Panc1 (cell line): ENCODE data around the gene WNT3. TPM values are rescaled to one million over a fixed set of nuclear protein-coding genes. Genes with fewer than 3 reads are reported as not detected.

Source experiments
- ATAC-seq: fragments of 200-7000 bp; cut with Tn5 transposase; 2 replicates; pipeline ENCODE4 v1.9.1; 2020; ENCODE audit warnings: mild to moderate bottlenecking, moderate library complexity
- BruUV-seq: library from RNA; stranded (reverse); fragments of 400-500 nt; replicated peaks from 2 replicates; lab custom pipeline; 2021; lab: Mats Ljungman, UMichigan
- CTCF ChIA-PET: fragments of 300-600 bp; sonication (Branson Sonifier 250); formaldehyde crosslinking; loops from one replicate; lab custom pipeline; 2022; ENCODE audit warnings: antibody characterized with exemption; lab: Charles Lee
- POLR2A ChIA-PET: fragments of 300-600 bp; sonication (Branson Sonifier 250); formaldehyde crosslinking; loops from one replicate; lab custom pipeline; 2022; ENCODE audit warnings: antibody characterized with exemption; lab: Charles Lee
- DNase-seq: peaks from one replicate; pipeline ENCODE4 v3.0.0-alpha.2; 2010; ENCODE audit warnings: low read depth, low spot score
- H3K27ac ChIP-seq: 2 replicates; pipeline ENCODE4 v1.5.1; 2011; ENCODE audit warnings: mild to moderate bottlenecking, low read length, inconsistent platforms
- H3K27me3 ChIP-seq: fragments of 200-500 bp; sonication (Bioruptor generic); 2 replicates; pipeline ENCODE4 v1.6.0; 2014; ENCODE audit warnings: low read length, inconsistent platforms; ENCODE audit not compliant: control insufficient read depth, insufficient read depth
- H3K36me3 ChIP-seq: fragments of 200-500 bp; sonication (Bioruptor generic); 2 replicates; pipeline ENCODE4 v1.5.1; 2014; ENCODE audit warnings: inconsistent platforms, mild to moderate bottlenecking, low read length, moderate library complexity; ENCODE audit not compliant: control insufficient read depth, insufficient read depth
- H3K4me1 ChIP-seq: 2 replicates; pipeline ENCODE4 v1.5.1; 2011; ENCODE audit warnings: inconsistent platforms, mild to moderate bottlenecking, low read length, moderate library complexity; ENCODE audit not compliant: control insufficient read depth, insufficient read depth
- H3K4me3 ChIP-seq, 2 experiments: 2 replicates each; pipeline ENCODE4 v1.5.1; 2011 to 2012; ENCODE audit warnings: low read depth in 2 of 2, low read length in 2 of 2, mild to moderate bottlenecking in 2 of 2, inconsistent platforms in 1 of 2, moderate library complexity in 1 of 2
- H3K9me3 ChIP-seq: fragments of 200-500 bp; sonication (Bioruptor generic); 2 replicates; pipeline ENCODE4 v1.5.1; 2014; ENCODE audit warnings: low read depth, mild to moderate bottlenecking, inconsistent platforms, low read length, moderate library complexity; ENCODE audit not compliant: control insufficient read depth, insufficient read depth
- POLR2AphosphoS5 ChIP-seq: IDR thresholded peaks from 2 replicates; pipeline ENCODE4 v1.6.1; 2012; ENCODE audit warnings: mild to moderate bottlenecking, low read depth, low read length, moderate library complexity
- REST ChIP-seq, 2 experiments: IDR thresholded peaks; 2 replicates each; pipeline ENCODE4 v1.6.1; 2011 to 2012; ENCODE audit warnings: low read depth in 2 of 2, control low read depth in 1 of 2, low read length in 1 of 2, mild to moderate bottlenecking in 1 of 2, moderate library complexity in 1 of 2; ENCODE audit not compliant: insufficient read depth in 1 of 2
- SIN3A ChIP-seq: IDR thresholded peaks from 2 replicates; pipeline ENCODE4 v1.6.1; 2012; ENCODE audit warnings: low read depth, mild to moderate bottlenecking, low read length, moderate library complexity, borderline replicate concordance; ENCODE audit not compliant: insufficient read depth
- TCF7L2 ChIP-seq: IDR thresholded peaks from 2 replicates; pipeline ENCODE4 v1.6.1; 2011; ENCODE audit warnings: mild to moderate bottlenecking, low read depth, low read length, inconsistent platforms
- in situ Hi-C: cut with HindIII; loops from 2 replicates; pipeline ENCODE4 v1.10.0; 2016; ENCODE audit warnings: low sequenced_read_pairs, low pct_unique_long_range_greater_than_20kb
- intact Hi-C: fragments of 100-400 bp; cut with micrococcal nuclease; formaldehyde crosslinking; loops from one replicate; pipeline ENCODE4 v1.10.0; 2022; ENCODE audit not compliant: unreplicated experiment
- total RNA-seq: library from RNA; stranded (reverse); gene quantifications from one replicate; pipeline ENCODE4 v1.2.1, GENCODE V29; 2021; ENCODE audit not compliant: unreplicated experiment
- TF ChIP-seq, protein P1 (sequence below): fragments of 450-650 bp; IDR thresholded peaks from 2 replicates; pipeline ENCODE4 v1.5.1; 2017; ENCODE audit warnings: mild to moderate bottlenecking

The WNT3 gene
- total RNA-seq, 1 experiment from 2014 or later: 3.4 TPM

DNA sequence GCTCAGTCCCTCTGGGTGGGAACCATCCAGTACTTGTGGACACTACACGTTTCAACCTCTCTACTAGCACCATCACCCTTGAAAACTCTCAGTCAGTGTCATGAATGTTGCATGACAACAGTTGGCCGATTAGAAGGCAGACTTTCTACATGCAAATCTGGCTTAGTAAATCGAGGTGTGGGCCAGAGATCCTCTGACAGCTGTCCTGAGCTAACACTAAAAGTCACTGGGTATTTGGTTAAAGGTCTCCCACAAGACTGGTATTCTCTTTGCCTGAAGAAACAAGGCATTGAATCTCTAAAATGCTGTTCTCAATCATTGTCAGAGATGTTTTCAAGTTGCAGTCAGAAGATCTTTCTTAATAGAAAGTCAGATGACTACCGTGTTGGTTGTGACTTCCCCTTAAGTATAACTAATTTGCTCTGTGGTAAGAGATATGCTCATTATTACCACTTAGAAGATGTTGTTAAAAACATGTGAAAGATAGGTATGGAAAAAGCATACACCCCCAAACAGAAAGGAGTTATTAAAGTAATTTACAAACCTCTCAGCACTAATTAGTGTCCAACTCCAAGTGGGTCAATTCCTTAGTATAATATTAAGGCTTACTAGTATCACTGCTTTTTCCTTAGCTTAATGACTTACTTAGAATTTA is 62.3 kb downstream of the WNT3 start:
- CTCF ChIA-PET: no interaction called here
- DNase-seq (no peak), ATAC-seq (no peak)
- Histone ChIP-seq H3K36me3 (no peaks in the 10 kb centered on the region; the same call in 1 of the 2 replicates), H3K27ac (no peak overlapping the region), H3K4me3 (no peak overlapping the region), H3K9me3 (no peaks in the 10 kb centered on the region), H3K4me1 (peaks cover 10% of the 10 kb centered on the region), H3K27me3 (no peaks in the 10 kb centered on the region)
- TF ChIP-seq TCF7L2: no peak
- TF ChIP-seq, protein P1, sequence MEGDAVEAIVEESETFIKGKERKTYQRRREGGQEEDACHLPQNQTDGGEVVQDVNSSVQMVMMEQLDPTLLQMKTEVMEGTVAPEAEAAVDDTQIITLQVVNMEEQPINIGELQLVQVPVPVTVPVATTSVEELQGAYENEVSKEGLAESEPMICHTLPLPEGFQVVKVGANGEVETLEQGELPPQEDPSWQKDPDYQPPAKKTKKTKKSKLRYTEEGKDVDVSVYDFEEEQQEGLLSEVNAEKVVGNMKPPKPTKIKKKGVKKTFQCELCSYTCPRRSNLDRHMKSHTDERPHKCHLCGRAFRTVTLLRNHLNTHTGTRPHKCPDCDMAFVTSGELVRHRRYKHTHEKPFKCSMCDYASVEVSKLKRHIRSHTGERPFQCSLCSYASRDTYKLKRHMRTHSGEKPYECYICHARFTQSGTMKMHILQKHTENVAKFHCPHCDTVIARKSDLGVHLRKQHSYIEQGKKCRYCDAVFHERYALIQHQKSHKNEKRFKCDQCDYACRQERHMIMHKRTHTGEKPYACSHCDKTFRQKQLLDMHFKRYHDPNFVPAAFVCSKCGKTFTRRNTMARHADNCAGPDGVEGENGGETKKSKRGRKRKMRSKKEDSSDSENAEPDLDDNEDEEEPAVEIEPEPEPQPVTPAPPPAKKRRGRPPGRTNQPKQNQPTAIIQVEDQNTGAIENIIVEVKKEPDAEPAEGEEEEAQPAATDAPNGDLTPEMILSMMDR: no peak
- TF ChIP-seq REST (IDR thresholded peaks at IDR 0.05; ENCODE audit: insufficient read depth in 1 of 2, low read depth in 2 of 2, low read length in 1 of 2): no peak
- no peak for TF ChIP-seq POLR2AphosphoS5
- no peak for TF ChIP-seq SIN3A
- no TSS peak for BruUV-seq
- in situ Hi-C loops (no loop called here), intact Hi-C loops (no loop called here)
- POLR2A ChIA-PET: interaction anchor here (0.6 kb wide), 1 partner anchor 618 kb away, joined by 3 read pairs; no protein-coding TSS in a partner anchor

DNA sequence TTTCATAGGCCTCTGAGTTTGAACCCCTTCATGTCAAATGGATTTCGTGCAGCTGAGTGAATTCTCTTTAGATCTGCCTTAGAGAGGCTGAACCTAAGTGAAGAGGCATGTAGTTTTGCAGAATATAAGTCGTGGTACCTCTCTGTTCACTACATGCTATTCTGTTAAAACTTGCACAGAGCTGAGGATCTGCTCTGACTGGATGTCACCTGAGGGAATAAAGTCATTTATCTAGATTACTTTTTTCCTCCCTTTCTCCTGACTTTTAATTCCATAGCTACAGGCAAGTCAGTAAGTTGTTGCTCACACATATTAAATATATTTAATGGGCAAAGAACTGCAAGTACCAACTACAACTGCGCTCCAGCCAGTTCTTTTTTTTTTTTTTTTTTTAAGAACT is 64.7 kb downstream of the WNT3 start:
- no peaks in the 10 kb centered on the region; the same call in 1 of the 2 replicates for H3K36me3 ChIP-seq
- POLR2A ChIA-PET: no interaction called here
- intact Hi-C loops: no loop called here
- no peak overlapping the region for H3K4me3 ChIP-seq
- no peaks in the 10 kb centered on the region for H3K9me3 ChIP-seq
- DNase-seq: no peak
- in situ Hi-C loops: no loop called here
- CTCF ChIA-PET: no interaction called here
- no peaks in the 10 kb centered on the region for H3K27me3 ChIP-seq
- H3K4me1 ChIP-seq: peaks cover 8% of the 10 kb centered on the region
- H3K27ac ChIP-seq: no peak overlapping the region
- no peak for ATAC-seq
- BruUV-seq: no TSS peak
- TF ChIP-seq, protein P1: no peak
- TF ChIP-seq TCF7L2 (no peak), REST (IDR thresholded peaks at IDR 0.05; ENCODE audit: insufficient read depth in 1 of 2, low read depth in 2 of 2, low read length in 1 of 2) (no peak), POLR2AphosphoS5 (no peak), SIN3A (no peak)
